Uterus (tissue), 2 donors: ENCODE measurements around the gene ST6GALNAC3.

ENCODE experiments used
- CTCF ChIP-seq, 4 experiments: fragments of 200-600 bp in 2 of 4; fragments of 450-650 bp in 2 of 4; sonication (generic) in 2 of 4; IDR thresholded peaks; one replicate each; pipeline ENCODE4 v1.5.1; 2016 to 2019; ENCODE audit warnings: antibody characterized with exemption in 4 of 4, mild to moderate bottlenecking in 2 of 4, moderate library complexity in 1 of 4
- POLR2A ChIP-seq, 2 donors: fragments of 450-650 bp; IDR thresholded peaks; one replicate each; pipeline ENCODE4 v1.6.1; 2016; ENCODE audit warnings: antibody characterized with exemption in 2 of 2, mild to moderate bottlenecking in 1 of 2, moderate library complexity in 1 of 2

GRCh38 chr1:76337542-76338219, 263.1 kb downstream of the ST6GALNAC3 start:
- TF ChIP-seq CTCF (IDR thresholded peaks at IDR 0.05) = no peak
- TF ChIP-seq POLR2A (IDR thresholded peaks at IDR 0.05) = no peak
